Measurements from ENCODE around the gene CA9. TPM values are rescaled to one million over a fixed set of nuclear protein-coding genes. Genes with fewer than 3 reads are reported as not detected.

The CA9 gene
- total and polyA plus RNA-seq, 2 experiments from 2014 or later, result 1.1 TPM; not detected in 1

DNA sequence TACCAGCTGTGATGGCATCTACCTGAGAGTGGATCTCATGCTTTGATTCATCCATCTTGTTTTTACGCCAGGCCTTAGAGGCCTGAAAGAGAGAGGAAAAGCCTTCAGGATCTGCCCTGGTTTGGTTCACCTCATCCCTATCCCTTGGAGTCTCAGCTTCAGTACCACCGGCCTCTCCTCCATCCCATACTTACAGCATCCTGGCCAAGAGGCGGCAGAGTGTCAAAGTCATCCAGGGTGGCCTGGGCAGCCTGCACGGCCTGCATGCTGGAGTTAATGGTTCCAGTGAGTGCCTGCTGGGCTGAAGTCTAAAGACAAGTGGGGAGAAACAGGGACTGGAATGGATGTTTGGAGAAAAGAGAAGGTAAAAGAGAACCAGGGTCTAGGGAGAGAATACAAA lies 45.8 kb downstream of the CA9 start:
- Histone ChIP-seq H3K4me1 (ENCODE audit: insufficient read depth) (no peaks in the 10 kb centered on the region), H3K4me2 (no peak overlapping the region), H3K27ac (ENCODE audit: low read depth) (no peak overlapping the region), H2AFZ (no peak overlapping the region), H3K36me3 (ENCODE audit: insufficient read depth) (peaks cover 55% of the 10 kb centered on the region), H3K27me3 (ENCODE audit: insufficient read depth) (no peaks in the 10 kb centered on the region), H3K9me2 (ENCODE audit: insufficient read depth) (no peaks in the 10 kb centered on the region), H3K79me2 (replicated peaks; ENCODE audit: insufficient read depth) (no peaks in the 10 kb centered on the region), H3F3A (replicated peaks; ENCODE audit: low read depth) (no peaks in the 10 kb centered on the region), H4K20me1 (replicated peaks; ENCODE audit: insufficient read depth) (no peaks in the 10 kb centered on the region; the same call in 1 of the 2 replicates), H3K4me3 (no peak overlapping the region)
- Mint-ChIP-seq H3K9me3 (no peaks in the 10 kb centered on the region), H3K36me3 (ENCODE audit: low read depth) (peaks cover 90% of the 10 kb centered on the region), H3K27me3 (ENCODE audit: insufficient read depth, low read depth, poor library complexity) (no peaks in the 10 kb centered on the region), H3K4me1 (peaks cover 4% of the 10 kb centered on the region; the same call in 1 of the 3 replicates), H3K27ac (no peak overlapping the region), H3K4me3 (no peak overlapping the region)
- no peak for TF ChIP-seq JUNB (IDR thresholded peaks at IDR 0.05; ENCODE audit: unreplicated experiment)
- TF ChIP-seq ZNF114 (CRISPR knock-in tag; IDR thresholded peaks at IDR 0.05), result no peak
- TF ChIP-seq, protein P1, sequence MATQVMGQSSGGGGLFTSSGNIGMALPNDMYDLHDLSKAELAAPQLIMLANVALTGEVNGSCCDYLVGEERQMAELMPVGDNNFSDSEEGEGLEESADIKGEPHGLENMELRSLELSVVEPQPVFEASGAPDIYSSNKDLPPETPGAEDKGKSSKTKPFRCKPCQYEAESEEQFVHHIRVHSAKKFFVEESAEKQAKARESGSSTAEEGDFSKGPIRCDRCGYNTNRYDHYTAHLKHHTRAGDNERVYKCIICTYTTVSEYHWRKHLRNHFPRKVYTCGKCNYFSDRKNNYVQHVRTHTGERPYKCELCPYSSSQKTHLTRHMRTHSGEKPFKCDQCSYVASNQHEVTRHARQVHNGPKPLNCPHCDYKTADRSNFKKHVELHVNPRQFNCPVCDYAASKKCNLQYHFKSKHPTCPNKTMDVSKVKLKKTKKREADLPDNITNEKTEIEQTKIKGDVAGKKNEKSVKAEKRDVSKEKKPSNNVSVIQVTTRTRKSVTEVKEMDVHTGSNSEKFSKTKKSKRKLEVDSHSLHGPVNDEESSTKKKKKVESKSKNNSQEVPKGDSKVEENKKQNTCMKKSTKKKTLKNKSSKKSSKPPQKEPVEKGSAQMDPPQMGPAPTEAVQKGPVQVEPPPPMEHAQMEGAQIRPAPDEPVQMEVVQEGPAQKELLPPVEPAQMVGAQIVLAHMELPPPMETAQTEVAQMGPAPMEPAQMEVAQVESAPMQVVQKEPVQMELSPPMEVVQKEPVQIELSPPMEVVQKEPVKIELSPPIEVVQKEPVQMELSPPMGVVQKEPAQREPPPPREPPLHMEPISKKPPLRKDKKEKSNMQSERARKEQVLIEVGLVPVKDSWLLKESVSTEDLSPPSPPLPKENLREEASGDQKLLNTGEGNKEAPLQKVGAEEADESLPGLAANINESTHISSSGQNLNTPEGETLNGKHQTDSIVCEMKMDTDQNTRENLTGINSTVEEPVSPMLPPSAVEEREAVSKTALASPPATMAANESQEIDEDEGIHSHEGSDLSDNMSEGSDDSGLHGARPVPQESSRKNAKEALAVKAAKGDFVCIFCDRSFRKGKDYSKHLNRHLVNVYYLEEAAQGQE (IDR thresholded peaks at IDR 0.05; ENCODE audit: unreplicated experiment), result no peak
- TF ChIP-seq, protein P2, sequence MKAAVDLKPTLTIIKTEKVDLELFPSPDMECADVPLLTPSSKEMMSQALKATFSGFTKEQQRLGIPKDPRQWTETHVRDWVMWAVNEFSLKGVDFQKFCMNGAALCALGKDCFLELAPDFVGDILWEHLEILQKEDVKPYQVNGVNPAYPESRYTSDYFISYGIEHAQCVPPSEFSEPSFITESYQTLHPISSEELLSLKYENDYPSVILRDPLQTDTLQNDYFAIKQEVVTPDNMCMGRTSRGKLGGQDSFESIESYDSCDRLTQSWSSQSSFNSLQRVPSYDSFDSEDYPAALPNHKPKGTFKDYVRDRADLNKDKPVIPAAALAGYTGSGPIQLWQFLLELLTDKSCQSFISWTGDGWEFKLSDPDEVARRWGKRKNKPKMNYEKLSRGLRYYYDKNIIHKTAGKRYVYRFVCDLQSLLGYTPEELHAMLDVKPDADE (IDR thresholded peaks at IDR 0.05), result no peak
- no peak for TF ChIP-seq NANOG (IDR thresholded peaks at IDR 0.05; ENCODE audit: borderline replicate concordance)
- TF ChIP-seq, protein P3, sequence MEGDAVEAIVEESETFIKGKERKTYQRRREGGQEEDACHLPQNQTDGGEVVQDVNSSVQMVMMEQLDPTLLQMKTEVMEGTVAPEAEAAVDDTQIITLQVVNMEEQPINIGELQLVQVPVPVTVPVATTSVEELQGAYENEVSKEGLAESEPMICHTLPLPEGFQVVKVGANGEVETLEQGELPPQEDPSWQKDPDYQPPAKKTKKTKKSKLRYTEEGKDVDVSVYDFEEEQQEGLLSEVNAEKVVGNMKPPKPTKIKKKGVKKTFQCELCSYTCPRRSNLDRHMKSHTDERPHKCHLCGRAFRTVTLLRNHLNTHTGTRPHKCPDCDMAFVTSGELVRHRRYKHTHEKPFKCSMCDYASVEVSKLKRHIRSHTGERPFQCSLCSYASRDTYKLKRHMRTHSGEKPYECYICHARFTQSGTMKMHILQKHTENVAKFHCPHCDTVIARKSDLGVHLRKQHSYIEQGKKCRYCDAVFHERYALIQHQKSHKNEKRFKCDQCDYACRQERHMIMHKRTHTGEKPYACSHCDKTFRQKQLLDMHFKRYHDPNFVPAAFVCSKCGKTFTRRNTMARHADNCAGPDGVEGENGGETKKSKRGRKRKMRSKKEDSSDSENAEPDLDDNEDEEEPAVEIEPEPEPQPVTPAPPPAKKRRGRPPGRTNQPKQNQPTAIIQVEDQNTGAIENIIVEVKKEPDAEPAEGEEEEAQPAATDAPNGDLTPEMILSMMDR (conservative IDR thresholded peaks at IDR 0.05; ENCODE audit: low read depth in 2 of 2), result no peak
- no peak for TF ChIP-seq STAT1 (IDR thresholded peaks at IDR 0.05; ENCODE audit: unreplicated experiment)
- TF ChIP-seq CREB1 (CRISPR knock-in tag; IDR thresholded peaks at IDR 0.05; ENCODE audit: low read depth), result no peak
- TF ChIP-seq ZNF331 (CRISPR knock-in tag; IDR thresholded peaks at IDR 0.05; ENCODE audit: low read depth), result no peak
- TF ChIP-seq EZH2 (IDR thresholded peaks at IDR 0.05; ENCODE audit: low read depth, unreplicated experiment), result no peak
- TF ChIP-seq, protein P4, sequence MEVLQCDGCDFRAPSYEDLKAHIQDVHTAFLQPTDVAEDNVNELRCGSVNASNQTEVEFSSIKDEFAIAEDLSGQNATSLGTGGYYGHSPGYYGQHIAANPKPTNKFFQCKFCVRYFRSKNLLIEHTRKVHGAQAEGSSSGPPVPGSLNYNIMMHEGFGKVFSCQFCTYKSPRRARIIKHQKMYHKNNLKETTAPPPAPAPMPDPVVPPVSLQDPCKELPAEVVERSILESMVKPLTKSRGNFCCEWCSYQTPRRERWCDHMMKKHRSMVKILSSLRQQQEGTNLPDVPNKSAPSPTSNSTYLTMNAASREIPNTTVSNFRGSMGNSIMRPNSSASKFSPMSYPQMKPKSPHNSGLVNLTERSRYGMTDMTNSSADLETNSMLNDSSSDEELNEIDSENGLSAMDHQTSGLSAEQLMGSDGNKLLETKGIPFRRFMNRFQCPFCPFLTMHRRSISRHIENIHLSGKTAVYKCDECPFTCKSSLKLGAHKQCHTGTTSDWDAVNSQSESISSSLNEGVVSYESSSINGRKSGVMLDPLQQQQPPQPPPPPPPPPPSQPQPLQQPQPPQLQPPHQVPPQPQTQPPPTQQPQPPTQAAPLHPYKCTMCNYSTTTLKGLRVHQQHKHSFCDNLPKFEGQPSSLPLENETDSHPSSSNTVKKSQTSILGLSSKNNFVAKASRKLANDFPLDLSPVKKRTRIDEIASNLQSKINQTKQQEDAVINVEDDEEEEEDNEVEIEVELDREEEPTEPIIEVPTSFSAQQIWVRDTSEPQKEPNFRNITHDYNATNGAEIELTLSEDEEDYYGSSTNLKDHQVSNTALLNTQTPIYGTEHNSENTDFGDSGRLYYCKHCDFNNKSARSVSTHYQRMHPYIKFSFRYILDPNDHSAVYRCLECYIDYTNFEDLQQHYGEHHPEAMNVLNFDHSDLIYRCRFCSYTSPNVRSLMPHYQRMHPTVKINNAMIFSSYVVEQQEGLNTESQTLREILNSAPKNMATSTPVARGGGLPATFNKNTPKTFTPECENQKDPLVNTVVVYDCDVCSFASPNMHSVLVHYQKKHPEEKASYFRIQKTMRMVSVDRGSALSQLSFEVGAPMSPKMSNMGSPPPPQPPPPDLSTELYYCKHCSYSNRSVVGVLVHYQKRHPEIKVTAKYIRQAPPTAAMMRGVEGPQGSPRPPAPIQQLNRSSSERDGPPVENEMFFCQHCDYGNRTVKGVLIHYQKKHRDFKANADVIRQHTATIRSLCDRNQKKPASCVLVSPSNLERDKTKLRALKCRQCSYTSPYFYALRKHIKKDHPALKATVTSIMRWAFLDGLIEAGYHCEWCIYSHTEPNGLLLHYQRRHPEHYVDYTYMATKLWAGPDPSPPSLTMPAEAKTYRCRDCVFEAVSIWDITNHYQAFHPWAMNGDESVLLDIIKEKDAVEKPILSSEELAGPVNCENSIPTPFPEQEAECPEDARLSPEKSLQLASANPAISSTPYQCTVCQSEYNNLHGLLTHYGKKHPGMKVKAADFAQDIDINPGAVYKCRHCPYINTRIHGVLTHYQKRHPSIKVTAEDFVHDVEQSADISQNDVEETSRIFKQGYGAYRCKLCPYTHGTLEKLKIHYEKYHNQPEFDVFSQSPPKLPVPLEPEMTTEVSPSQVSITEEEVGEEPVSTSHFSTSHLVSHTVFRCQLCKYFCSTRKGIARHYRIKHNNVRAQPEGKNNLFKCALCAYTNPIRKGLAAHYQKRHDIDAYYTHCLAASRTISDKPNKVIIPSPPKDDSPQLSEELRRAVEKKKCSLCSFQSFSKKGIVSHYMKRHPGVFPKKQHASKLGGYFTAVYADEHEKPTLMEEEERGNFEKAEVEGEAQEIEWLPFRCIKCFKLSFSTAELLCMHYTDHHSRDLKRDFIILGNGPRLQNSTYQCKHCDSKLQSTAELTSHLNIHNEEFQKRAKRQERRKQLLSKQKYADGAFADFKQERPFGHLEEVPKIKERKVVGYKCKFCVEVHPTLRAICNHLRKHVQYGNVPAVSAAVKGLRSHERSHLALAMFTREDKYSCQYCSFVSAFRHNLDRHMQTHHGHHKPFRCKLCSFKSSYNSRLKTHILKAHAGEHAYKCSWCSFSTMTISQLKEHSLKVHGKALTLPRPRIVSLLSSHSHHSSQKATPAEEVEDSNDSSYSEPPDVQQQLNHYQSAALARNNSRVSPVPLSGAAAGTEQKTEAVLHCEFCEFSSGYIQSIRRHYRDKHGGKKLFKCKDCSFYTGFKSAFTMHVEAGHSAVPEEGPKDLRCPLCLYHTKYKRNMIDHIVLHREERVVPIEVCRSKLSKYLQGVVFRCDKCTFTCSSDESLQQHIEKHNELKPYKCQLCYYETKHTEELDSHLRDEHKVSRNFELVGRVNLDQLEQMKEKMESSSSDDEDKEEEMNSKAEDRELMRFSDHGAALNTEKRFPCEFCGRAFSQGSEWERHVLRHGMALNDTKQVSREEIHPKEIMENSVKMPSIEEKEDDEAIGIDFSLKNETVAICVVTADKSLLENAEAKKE (CRISPR knock-in tag; IDR thresholded peaks at IDR 0.05), result no peak
- DNase-seq (ENCODE audit: low spot score) (no peak), ATAC-seq (no peak)
